ENCODE data around the gene SYS1.
"Not testable (repeated sequence)": the region's sequence is repeated elsewhere in the genome, so short reads cannot be mapped to it uniquely, and the experiment has no call there.

The SYS1 gene

GRCh38 chr20:45340236-45340847 lies 22.6 kb upstream of the SYS1 start:
- DNase-seq = no peak

GRCh38 chr20:45340951-45341350 lies 22.0 kb upstream of the SYS1 start:
- no peak for DNase-seq

- DNase-seq = no peak
These were observed 21.4 kb upstream of the SYS1 start for GRCh38 chr20:45341579-45341938.

- no peak for DNase-seq
These were observed 20.8 kb upstream of the SYS1 start for GRCh38 chr20:45341939-45342854.

- DNase-seq = no peak
These were observed 20.0 kb upstream of the SYS1 start for GRCh38 chr20:45342855-45343531.

GRCh38 chr20:45343532-45344167 lies 19.3 kb upstream of the SYS1 start:
- no peak for DNase-seq

- DNase-seq = peak; percentile 65 to 70
These were observed 18.6 kb upstream of the SYS1 start for GRCh38 chr20:45344168-45344860.

- no peak for DNase-seq
These were observed 17.6 kb upstream of the SYS1 start for GRCh38 chr20:45345104-45345936.

GRCh38 chr20:45346291-45346718 lies 16.7 kb upstream of the SYS1 start:
- no peak for DNase-seq

GRCh38 chr20:45346851-45347250 lies 16.1 kb upstream of the SYS1 start:
- DNase-seq = no peak

- no peak for DNase-seq
These were observed 15.5 kb upstream of the SYS1 start for GRCh38 chr20:45347297-45347935.

GRCh38 chr20:45347936-45348778 lies 14.8 kb upstream of the SYS1 start, which contains the start of gene SDC4:
Gene SDC4 (minus strand): TSS chr20:45348424. CDS start chr20:45348384, 40 bp downstream.
- DNase-seq = no peak

GRCh38 chr20:45350217-45350616 lies 12.7 kb upstream of the SYS1 start:
- no peak for DNase-seq

- DNase-seq = not testable (repeated sequence)
These were observed 12.2 kb upstream of the SYS1 start for GRCh38 chr20:45350795-45351194.

- DNase-seq = no peak
These were observed 10.2 kb upstream of the SYS1 start for GRCh38 chr20:45352729-45353128.

- no peak for DNase-seq
These were observed 9.2 kb upstream of the SYS1 start for GRCh38 chr20:45353746-45354145.

GRCh38 chr20:45354423-45355208 lies 8.3 kb upstream of the SYS1 start:
- DNase-seq = no peak

- DNase-seq = no peak
These were observed 7.5 kb upstream of the SYS1 start for GRCh38 chr20:45355209-45356084.
